ENCODE measurements around the gene IGF2BP2.

IGF2BP2 gene

GRCh38 chr3:185733980-185734724 is 90.7 kb downstream of the IGF2BP2 start:
- peak; percentile 68 for DNase-seq (ENCODE audit: low read depth)

- peak; percentile 92 for DNase-seq (ENCODE audit: low read depth)
These were observed 92.1 kb downstream of the IGF2BP2 start for GRCh38 chr3:185732782-185733181.

GRCh38 chr3:185730550-185730949 is 94.3 kb downstream of the IGF2BP2 start:
- no peak for DNase-seq (ENCODE audit: low read depth)

GRCh38 chr3:185729337-185730055 is 95.3 kb downstream of the IGF2BP2 start:
- DNase-seq (ENCODE audit: low read depth), result peak; percentile 88

- DNase-seq (ENCODE audit: low read depth), result no peak
These were observed 96.1 kb downstream of the IGF2BP2 start for GRCh38 chr3:185728630-185729336.

GRCh38 chr3:185727873-185728272 is 97.0 kb downstream of the IGF2BP2 start:
- DNase-seq (ENCODE audit: low read depth), result no peak

GRCh38 chr3:185726254-185726967 is 98.4 kb downstream of the IGF2BP2 start:
- DNase-seq (ENCODE audit: low read depth), result no peak

GRCh38 chr3:185724761-185725160 is 100.1 kb downstream of the IGF2BP2 start:
- no peak for DNase-seq (ENCODE audit: low read depth)

- no peak for DNase-seq (ENCODE audit: low read depth)
These were observed 100.6 kb downstream of the IGF2BP2 start for GRCh38 chr3:185724251-185724650.

GRCh38 chr3:185722881-185723280 is 102.0 kb downstream of the IGF2BP2 start:
- DNase-seq (ENCODE audit: low read depth), result no peak

- DNase-seq (ENCODE audit: low read depth), result no peak
These were observed 102.9 kb downstream of the IGF2BP2 start for GRCh38 chr3:185721970-185722369.

GRCh38 chr3:185720326-185720725 is 104.5 kb downstream of the IGF2BP2 start:
- DNase-seq (ENCODE audit: low read depth), result no peak

- no peak for DNase-seq (ENCODE audit: low read depth)
These were observed 105.9 kb downstream of the IGF2BP2 start for GRCh38 chr3:185718736-185719593.

- no peak for DNase-seq (ENCODE audit: low read depth)
These were observed 107.0 kb downstream of the IGF2BP2 start for GRCh38 chr3:185717627-185718402.

GRCh38 chr3:185717121-185717520 is 107.7 kb downstream of the IGF2BP2 start:
- DNase-seq (ENCODE audit: low read depth), result peak; percentile 69

GRCh38 chr3:185716436-185717108 is 108.3 kb downstream of the IGF2BP2 start:
- DNase-seq (ENCODE audit: low read depth), result no peak

GRCh38 chr3:185715091-185715490 is 109.8 kb downstream of the IGF2BP2 start:
- no peak for DNase-seq (ENCODE audit: low read depth)

GRCh38 chr3:185714085-185714484 is 110.8 kb downstream of the IGF2BP2 start:
- DNase-seq (ENCODE audit: low read depth), result no peak

GRCh38 chr3:185713015-185713414 is 111.8 kb downstream of the IGF2BP2 start:
- DNase-seq (ENCODE audit: low read depth), result no peak

- DNase-seq (ENCODE audit: low read depth), result no peak
These were observed 112.5 kb downstream of the IGF2BP2 start for GRCh38 chr3:185712337-185712736.

Measured in HS-5 (cell line).